HFF-Myc (cell line): ENCODE results near the gene GMPPB.

Experiments
- DNase-seq: peaks from one replicate; pipeline ENCODE4 v3.0.0-alpha.2; 2011; ENCODE audit warnings: low read depth; ENCODE audit errors: extremely low read depth
- H3K4me3 ChIP-seq: replicated peaks from 2 replicates; pipeline ENCODE4 v1.5.1; 2011; ENCODE audit warnings: low read depth, mild to moderate bottlenecking, control low read depth, low read length
- CTCF ChIP-seq: IDR thresholded peaks from 2 replicates; pipeline ENCODE4 v1.5.1; 2012; ENCODE audit warnings: mild to moderate bottlenecking, low read depth, low read length, control low read depth; ENCODE audit errors: missing control alignments

The GMPPB gene

GRCh38 chr3:49714728-49715550, 8.8 kb downstream of the GMPPB start:
- no peak for TF ChIP-seq CTCF
- no peak overlapping the region for H3K4me3 ChIP-seq
- DNase-seq: no peak

GRCh38 chr3:49713336-49714105, 10.2 kb downstream of the GMPPB start:
- no peak for TF ChIP-seq CTCF

DNA sequence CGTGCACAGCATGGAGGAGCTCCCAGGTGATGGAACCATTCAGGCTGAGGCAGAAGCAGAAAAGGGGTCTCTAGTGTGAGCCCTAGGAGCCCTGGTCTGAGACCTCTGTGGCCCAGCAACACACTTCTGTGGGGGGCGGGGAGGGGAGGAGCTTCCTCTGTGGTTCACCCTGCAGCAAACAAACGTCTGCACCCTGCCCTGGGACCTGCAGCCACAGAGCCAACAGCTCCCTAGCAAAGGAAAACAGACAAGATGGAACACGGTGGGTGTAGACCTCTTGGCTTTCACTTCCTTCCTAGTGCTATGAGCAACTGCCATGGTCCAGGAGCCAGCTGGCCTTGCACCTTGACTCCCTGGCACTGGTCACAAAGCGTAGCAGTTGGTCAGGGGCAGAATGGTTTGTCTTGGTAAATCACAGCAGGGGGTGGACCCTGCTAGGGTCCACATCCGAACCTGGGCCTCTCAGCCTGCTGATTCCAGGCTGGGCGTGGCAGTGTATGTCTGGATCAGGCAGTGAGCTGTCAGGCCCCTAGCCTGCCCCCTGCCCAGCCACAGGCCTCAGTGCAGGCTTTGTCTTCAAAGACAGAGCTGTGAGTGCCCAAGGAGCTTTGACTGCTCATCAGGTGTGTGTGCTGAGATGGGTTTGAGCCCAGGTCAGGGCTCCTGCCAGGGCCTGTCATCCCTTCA, 11.0 kb downstream of the GMPPB start:
- DNase-seq: no peak
- no peak for TF ChIP-seq CTCF

More at GRCh38 chr3:49713336-49714105, 10.2 kb downstream of the GMPPB start:
- H3K4me3 ChIP-seq: no peak overlapping the region
- DNase-seq: no peak

GRCh38 chr3:49712166-49712565, 11.6 kb downstream of the GMPPB start:
- no peak for DNase-seq
- H3K4me3 ChIP-seq: no peak overlapping the region
- TF ChIP-seq CTCF: no peak

More for the DNA sequence above, 11.0 kb downstream of the GMPPB start:
- H3K4me3 ChIP-seq: no peak overlapping the region

GRCh38 chr3:49711489-49711888, 12.3 kb downstream of the GMPPB start:
- no peak for TF ChIP-seq CTCF
- no peak overlapping the region for H3K4me3 ChIP-seq
- no peak for DNase-seq

GRCh38 chr3:49709852-49710251, 13.9 kb downstream of the GMPPB start:
- DNase-seq: no peak
- no peak overlapping the region for H3K4me3 ChIP-seq

More at GRCh38 chr3:49709852-49710251, 13.9 kb downstream of the GMPPB start:
- TF ChIP-seq CTCF: no peak
